ENCODE measurements around the gene NDST1. TPM values are rescaled to one million over a fixed set of nuclear protein-coding genes. Genes with fewer than 3 reads are reported as not detected.

The NDST1 gene
- polyA plus RNA-seq, 1 of the 3 experiments (the other 2 are of a cell fraction): 29.2 TPM

DNA sequence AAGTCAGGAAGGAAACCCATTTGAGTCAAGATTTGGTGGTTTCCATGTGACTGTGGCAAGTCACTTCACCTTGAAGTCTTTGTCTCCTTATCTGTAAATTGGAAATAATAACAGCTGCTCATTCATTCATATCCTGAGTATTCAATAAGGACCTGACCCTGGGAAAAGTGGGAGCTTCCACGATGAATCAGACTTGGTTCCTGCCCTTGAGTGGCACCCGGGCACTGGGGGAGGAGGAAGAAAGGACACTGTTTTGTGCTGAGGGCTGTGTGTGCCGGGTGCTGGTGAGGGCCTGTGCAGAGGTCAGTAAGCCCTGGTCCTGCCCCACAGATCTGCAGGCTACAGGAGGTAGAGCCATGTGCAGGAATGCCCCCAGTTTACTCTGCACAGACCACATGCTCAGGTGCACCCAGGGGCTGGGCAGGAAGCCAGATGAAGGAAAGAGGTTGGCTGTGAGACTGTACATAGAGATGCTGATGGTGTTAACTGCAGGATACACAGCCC, 6.8 kb downstream of the NDST1 start (continued):
- TF ChIP-seq, protein P1, sequence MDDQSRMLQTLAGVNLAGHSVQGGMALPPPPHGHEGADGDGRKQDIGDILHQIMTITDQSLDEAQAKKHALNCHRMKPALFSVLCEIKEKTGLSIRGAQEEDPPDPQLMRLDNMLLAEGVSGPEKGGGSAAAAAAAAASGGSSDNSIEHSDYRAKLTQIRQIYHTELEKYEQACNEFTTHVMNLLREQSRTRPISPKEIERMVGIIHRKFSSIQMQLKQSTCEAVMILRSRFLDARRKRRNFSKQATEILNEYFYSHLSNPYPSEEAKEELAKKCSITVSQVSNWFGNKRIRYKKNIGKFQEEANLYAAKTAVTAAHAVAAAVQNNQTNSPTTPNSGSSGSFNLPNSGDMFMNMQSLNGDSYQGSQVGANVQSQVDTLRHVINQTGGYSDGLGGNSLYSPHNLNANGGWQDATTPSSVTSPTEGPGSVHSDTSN (IDR thresholded peaks at IDR 0.05): peak; percentile 84
- TF ChIP-seq, protein P2, sequence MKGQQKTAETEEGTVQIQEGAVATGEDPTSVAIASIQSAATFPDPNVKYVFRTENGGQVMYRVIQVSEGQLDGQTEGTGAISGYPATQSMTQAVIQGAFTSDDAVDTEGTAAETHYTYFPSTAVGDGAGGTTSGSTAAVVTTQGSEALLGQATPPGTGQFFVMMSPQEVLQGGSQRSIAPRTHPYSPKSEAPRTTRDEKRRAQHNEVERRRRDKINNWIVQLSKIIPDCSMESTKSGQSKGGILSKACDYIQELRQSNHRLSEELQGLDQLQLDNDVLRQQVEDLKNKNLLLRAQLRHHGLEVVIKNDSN (IDR thresholded peaks at IDR 0.05; ENCODE audit: borderline replicate concordance, low read depth): no peak
- TF ChIP-seq SMC3 (IDR thresholded peaks at IDR 0.05; ENCODE audit: low read depth, low read length) (no peak), JUND (IDR thresholded peaks at IDR 0.05) (no peak), TAF1 (IDR thresholded peaks at IDR 0.05; ENCODE audit: borderline replicate concordance, low read depth, low read length) (no peak), ELF1 (IDR thresholded peaks at IDR 0.05) (no peak)
- TF ChIP-seq, protein P3, sequence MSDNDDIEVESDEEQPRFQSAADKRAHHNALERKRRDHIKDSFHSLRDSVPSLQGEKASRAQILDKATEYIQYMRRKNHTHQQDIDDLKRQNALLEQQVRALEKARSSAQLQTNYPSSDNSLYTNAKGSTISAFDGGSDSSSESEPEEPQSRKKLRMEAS (IDR thresholded peaks at IDR 0.05; ENCODE audit: low read depth): peak; percentile 28; the same call in 1 of the 2 replicates
- TF ChIP-seq, protein P4, sequence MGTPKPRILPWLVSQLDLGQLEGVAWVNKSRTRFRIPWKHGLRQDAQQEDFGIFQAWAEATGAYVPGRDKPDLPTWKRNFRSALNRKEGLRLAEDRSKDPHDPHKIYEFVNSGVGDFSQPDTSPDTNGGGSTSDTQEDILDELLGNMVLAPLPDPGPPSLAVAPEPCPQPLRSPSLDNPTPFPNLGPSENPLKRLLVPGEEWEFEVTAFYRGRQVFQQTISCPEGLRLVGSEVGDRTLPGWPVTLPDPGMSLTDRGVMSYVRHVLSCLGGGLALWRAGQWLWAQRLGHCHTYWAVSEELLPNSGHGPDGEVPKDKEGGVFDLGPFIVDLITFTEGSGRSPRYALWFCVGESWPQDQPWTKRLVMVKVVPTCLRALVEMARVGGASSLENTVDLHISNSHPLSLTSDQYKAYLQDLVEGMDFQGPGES (IDR thresholded peaks at IDR 0.05; ENCODE audit: low read depth, low read length): no peak

DNA sequence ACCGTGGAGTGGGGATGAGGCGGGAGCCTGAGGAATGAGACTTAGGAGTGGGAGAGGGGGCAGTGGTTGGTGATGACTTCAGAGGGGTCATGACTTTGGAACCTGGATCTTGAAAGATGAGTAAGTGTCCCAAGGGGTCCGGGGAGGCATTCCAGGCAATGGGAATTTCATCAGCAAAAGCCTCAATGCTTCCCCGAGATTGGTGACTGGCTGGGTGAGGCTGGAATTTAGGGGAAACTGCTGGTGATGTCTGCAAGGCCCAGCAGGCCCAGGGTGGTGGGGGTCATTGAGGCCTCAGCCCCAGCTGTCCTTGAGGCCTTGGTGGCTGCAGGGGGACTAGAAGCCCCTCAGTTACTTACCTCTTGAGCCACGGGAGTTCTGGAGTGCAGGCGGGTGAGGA, 7.5 kb downstream of the NDST1 start:
- H3K9me2 ChIP-seq: no peaks in the 10 kb centered on the region
- H3K4me2 ChIP-seq: peak overlapping the region; percentile 57
- H3K4me1 ChIP-seq (ENCODE audit: control insufficient read depth in 1 of 2, insufficient read depth in 2 of 2, low read depth in 1 of 2, low read length in 1 of 2): peaks cover 53 to 65% of the 10 kb centered on the region in 2 experiments
- DNase-seq: no peak
- H2AFZ ChIP-seq (ENCODE audit: low read depth): no peak overlapping the region
- H4K20me1 ChIP-seq (ENCODE audit: insufficient read depth): peaks cover 98% of the 10 kb centered on the region
- H3K27me3 ChIP-seq (ENCODE audit: insufficient read depth): no peaks in the 10 kb centered on the region
- peaks cover 3 to 11% of the 10 kb centered on the region in 2 experiments for H3K36me3 ChIP-seq (replicated peaks in 1 of 2; ENCODE audit: control insufficient read depth in 1 of 2, insufficient read depth in 2 of 2, low read length in 1 of 2)
- POLR2A ChIA-PET: interaction anchor here (1.2 kb wide), 1 partner anchor 17 kb away, joined by 3 read pairs; no protein-coding TSS in a partner anchor
- peaks cover 83% of the 10 kb centered on the region for H3K79me2 ChIP-seq (ENCODE audit: insufficient read depth)
- WGBS (ENCODE audit: low lambda C conversion rate): 62% methylated on average over 4 of the region's 6 CpGs
- no peaks in the 10 kb centered on the region for H3K9me3 ChIP-seq
- H3K4me3 ChIP-seq (ENCODE audit: low read depth in 2 of 2, low read length in 1 of 2): no peak overlapping the region; a peak in 1 of 4 replicates
- peak overlapping the region; percentile 30; the same call in 1 of the 2 replicates for H3K9ac ChIP-seq
- peak overlapping the region; percentile 50 to 80 for H3K27ac ChIP-seq (ENCODE audit: low read depth in 2 of 2, low read length in 1 of 2)
- CTCF ChIA-PET: interaction anchor here (1.1 to 4.2 kb wide), 5 partner anchors 11 to 65 kb away, joined by 4 to 19 read pairs (median 8); partner anchors contain the start of gene RPS14
- TF ChIP-seq YY1 (IDR thresholded peaks at IDR 0.05; ENCODE audit: low read depth) (no peak), SMC3 (IDR thresholded peaks at IDR 0.05; ENCODE audit: low read depth, low read length) (no peak), FOXM1 (IDR thresholded peaks at IDR 0.05; ENCODE audit: low read depth) (no peak), RAD21 (IDR thresholded peaks at IDR 0.05; ENCODE audit: low read length) (no peak), JUND (IDR thresholded peaks at IDR 0.05) (no peak)
- TF ChIP-seq, protein P5, sequence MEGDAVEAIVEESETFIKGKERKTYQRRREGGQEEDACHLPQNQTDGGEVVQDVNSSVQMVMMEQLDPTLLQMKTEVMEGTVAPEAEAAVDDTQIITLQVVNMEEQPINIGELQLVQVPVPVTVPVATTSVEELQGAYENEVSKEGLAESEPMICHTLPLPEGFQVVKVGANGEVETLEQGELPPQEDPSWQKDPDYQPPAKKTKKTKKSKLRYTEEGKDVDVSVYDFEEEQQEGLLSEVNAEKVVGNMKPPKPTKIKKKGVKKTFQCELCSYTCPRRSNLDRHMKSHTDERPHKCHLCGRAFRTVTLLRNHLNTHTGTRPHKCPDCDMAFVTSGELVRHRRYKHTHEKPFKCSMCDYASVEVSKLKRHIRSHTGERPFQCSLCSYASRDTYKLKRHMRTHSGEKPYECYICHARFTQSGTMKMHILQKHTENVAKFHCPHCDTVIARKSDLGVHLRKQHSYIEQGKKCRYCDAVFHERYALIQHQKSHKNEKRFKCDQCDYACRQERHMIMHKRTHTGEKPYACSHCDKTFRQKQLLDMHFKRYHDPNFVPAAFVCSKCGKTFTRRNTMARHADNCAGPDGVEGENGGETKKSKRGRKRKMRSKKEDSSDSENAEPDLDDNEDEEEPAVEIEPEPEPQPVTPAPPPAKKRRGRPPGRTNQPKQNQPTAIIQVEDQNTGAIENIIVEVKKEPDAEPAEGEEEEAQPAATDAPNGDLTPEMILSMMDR (IDR thresholded peaks at IDR 0.05): no peak
- peaks cover 36% of the 10 kb centered on the region for H3F3A ChIP-seq (replicated peaks; ENCODE audit: insufficient read depth)
